Stimulated activated naive CD4-positive, alpha-beta T cell (primary cell): Measurements from ENCODE around the gene FAM9A.
A peak's percentile ranks its signal among the peaks of the same experiment; 100 is the strongest.
"Not testable (repeated sequence)": the region's sequence is repeated elsewhere in the genome, so short reads cannot be mapped to it uniquely, and the experiment has no call there.

Source experiments
- DNase-seq, 6 experiments: peaks; one replicate each; lab custom pipeline; 2025; lab: John Stamatoyannopoulos, UW

Gene FAM9A

GRCh38 chrX:8803326-8803725, 2.1 kb upstream of the FAM9A start:
- no peak for DNase-seq

DNA sequence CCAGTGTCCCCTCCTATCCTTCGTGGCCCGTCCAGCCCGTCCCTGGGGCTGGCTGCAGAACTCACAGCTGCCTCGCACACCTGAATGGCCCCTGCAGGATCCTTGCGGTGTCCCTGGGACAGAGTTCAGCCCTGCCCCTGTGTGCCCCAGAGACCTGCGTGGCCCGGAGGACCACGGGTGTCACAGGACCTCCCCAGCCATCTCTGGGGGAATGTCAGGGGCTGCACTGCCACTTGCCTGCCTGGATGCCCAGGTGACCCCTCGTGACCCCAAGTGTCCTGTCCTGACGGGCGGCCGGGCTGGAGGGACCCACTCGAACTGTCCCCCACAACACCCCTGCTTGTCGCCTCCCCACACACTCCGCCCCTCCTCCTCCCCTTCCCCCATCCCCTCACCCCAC, 832 bp downstream of the FAM9A start:
- not testable (repeated sequence) for DNase-seq

- DNase-seq = not testable (repeated sequence)
Observed at GRCh38 chrX:8799281-8799680, 1.9 kb downstream of the FAM9A start.

DNA sequence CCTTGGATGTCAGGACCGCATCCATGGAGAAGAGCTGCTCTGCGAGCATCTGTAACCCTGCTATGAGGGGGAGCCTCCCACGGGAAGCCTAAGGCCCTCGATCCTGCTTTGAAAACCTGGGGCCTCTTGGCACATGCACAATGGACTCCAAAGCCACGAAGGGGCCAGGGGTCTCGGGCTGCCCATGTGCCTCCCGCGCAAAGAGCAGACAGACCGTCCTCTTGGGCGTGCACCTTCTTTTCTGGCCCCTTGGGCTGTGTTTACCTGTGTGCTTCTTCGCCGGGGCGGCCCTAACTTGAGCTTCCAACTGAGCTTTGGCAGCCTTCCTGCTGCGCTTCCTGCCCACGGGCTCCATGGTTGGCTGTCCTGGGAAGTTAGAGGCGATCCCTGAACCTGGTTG, 2.5 kb downstream of the FAM9A start:
- DNase-seq = not testable (repeated sequence)

- DNase-seq = not testable (repeated sequence)
Observed at GRCh38 chrX:8787119-8787518, 14.1 kb downstream of the FAM9A start.

DNA sequence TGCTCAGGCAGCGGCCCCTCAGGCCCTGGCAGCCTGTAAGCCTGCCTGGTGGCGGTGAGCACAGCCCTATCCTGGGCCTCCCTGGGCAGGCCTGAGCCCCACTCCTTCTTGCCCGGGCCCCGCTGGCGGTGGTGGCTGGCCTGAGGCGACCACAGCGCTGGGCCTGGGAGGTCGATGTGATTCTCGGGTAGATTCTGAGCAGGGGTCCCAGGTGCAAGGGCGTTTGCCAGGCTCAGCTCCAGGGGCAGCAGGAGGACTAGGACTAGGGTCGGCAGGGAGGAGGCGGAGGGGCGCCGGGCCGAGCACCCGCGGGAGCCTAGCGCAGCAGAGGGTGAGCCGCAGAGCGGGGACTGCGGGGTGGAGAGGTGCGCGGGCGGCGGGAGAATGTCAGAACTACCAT, 17.0 kb downstream of the FAM9A start:
- DNase-seq = no peak

GRCh38 chrX:8783714-8784098, 17.5 kb downstream of the FAM9A start:
- no peak for DNase-seq

- DNase-seq = peak in 5 of 6 experiments; percentile 1 to 51 (median 7)
Observed at GRCh38 chrX:8783097-8783713, 18.0 kb downstream of the FAM9A start.

DNA sequence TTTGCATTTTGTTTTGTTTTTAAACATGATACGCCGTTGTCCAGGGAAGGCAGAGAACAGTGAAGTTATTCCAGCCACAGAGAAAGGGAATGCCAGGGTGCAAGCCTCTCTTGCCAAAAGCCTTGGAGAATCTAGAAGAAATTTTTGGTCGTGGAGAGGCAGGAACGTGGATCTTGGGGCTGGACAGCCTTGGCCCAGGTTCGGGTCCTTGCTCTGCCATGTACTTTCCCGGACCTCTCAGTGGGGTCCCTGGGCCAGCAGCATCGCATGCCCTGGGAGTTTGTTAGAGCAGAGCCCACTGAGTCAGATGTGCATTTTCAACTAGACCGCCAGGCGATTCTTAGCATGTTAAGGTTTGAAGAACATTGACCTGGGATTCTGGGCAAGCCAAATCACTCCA, 18.6 kb downstream of the FAM9A start:
- no peak for DNase-seq

DNA sequence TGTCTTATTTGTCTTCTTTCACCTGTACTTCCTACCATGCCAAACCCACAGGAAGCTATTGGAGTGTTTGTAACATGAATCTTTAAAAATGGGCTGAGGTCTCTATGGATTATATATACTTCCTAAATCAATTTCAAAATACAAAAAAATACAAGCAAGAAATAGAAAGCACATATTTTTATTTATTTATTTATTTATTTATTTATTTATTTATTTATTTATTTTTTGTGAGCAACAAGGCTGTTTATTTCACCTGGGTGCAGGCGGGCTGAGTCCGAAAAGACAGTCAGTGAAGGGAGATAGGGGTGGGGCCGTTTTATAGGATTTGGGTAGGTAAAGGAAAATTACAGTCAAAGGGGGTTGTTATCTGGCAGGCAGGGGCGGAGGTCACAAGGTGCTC, 19.3 kb downstream of the FAM9A start:
- not testable (repeated sequence) for DNase-seq

GRCh38 chrX:8773117-8773516, 28.1 kb downstream of the FAM9A start:
- no peak for DNase-seq

- no peak for DNase-seq
Observed at GRCh38 chrX:8760021-8760420, 41.2 kb downstream of the FAM9A start.

GRCh38 chrX:8758706-8759105, 42.5 kb downstream of the FAM9A start:
- not testable (repeated sequence) for DNase-seq

GRCh38 chrX:8757609-8758389, 43.4 kb downstream of the FAM9A start:
- DNase-seq = not testable (repeated sequence)

DNA sequence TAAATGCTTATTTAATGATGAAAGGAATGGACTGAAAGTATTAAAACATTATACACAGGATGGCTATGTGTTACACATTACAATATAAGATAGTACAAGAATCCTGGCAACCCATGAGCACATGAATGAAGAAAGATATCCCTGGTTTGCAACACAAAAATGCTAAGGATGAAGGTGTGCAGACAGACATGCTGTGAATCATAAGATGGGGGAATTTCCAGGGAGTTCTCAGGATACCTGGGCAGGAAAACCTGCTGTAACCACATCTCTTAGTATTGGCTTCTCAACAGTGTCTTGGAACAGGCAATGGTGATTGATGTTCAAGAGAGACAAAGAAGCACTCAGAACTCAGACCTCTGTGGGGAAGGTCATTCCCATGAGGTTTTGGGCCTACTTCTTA, 45.4 kb downstream of the FAM9A start:
- no peak for DNase-seq

- DNase-seq = no peak
Observed at GRCh38 chrX:8755116-8755515, 46.1 kb downstream of the FAM9A start.

GRCh38 chrX:8749697-8750096, 51.5 kb downstream of the FAM9A start:
- no peak for DNase-seq

DNA sequence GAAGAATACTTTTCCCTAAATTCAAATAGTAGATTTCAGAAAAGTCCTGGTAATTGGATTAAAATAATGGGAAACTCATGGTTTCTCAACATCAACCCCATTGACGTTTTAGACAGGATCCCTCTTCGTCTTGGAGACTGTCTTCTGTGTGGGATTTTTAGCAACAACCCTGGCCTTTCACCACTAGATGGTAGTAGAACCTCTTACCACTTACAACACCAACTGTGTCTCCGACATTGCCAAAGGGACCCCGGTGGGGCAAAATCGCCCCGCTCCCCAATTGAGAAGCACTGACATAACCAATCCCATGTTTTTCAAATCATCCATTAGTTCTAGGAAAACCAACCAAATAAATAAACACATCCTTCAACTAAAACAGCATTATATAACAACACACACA, 52.3 kb downstream of the FAM9A start:
- DNase-seq = peak in 2 of 6 experiments; percentile 2 to 4

DNA sequence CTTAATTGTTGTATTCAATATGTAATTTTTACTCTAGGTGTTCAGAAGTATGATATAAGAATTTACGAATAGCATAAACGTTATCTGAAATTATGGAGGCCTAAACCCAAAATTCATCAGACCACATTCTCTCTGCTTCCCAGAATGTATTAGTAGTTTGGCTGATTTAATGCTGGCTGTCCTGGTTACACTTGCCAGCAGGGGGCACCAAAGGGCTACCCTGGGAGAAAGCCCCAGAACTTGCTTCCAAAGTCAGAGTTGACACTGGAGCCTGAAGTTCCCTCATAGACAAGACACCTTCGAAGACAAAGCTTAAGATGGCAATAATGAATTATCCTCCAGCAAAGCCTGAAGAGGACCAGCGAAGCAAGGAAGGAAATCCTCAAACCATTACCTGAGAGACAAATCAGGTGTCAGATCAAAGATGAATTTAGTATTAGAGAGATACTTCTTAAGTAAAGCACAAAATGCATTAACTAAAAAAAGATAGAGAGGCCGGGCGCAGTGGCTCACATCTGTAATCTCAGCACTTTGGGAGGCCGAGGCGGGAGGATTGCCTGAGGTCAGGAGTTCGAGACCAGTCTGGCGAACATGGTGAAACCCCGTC, 58.0 kb downstream of the FAM9A start:
- peak in 5 of 6 experiments; percentile 33 to 62 (median 38) for DNase-seq

- DNase-seq = no peak
Observed at GRCh38 chrX:8741981-8742380, 59.2 kb downstream of the FAM9A start.
